ENCODE data around the gene UXT. TPM values are rescaled to one million over a fixed set of nuclear protein-coding genes. Genes with fewer than 3 reads are reported as not detected.

The UXT gene
- total and polyA plus RNA-seq, 2 of the 13 experiments (the other 11 are each of a cell fraction or from before 2014, with no cell fraction given), result 107 to 123 TPM

GRCh38 chrX:47619486-47620302, 39.3 kb downstream of the UXT start, which contains the start of gene SYN1 (continued):
- TF ChIP-seq KLF15 (CRISPR knock-in tag; IDR thresholded peaks at IDR 0.05; ENCODE audit: borderline replicate concordance) (no peak), GLI4 (CRISPR knock-in tag; IDR thresholded peaks at IDR 0.05; ENCODE audit: borderline replicate concordance) (peak; percentile 55; the same call in 1 of the 2 replicates), PAWR (CRISPR knock-in tag; IDR thresholded peaks at IDR 0.05; ENCODE audit: borderline replicate concordance) (no peak), TCF7 (IDR thresholded peaks at IDR 0.05; ENCODE audit: low read depth) (no peak), ZNF639 (CRISPR knock-in tag; conservative IDR thresholded peaks at IDR 0.05) (no peak), ZNF335 (CRISPR knock-in tag; IDR thresholded peaks at IDR 0.05) (no peak), NFKB2 (CRISPR knock-in tag; IDR thresholded peaks at IDR 0.05; ENCODE audit: borderline replicate concordance) (peak; percentile 82), ZNF564 (CRISPR knock-in tag; IDR thresholded peaks at IDR 0.05) (no peak), STAT5B (CRISPR knock-in tag; IDR thresholded peaks at IDR 0.05) (no peak), ZNF281 (CRISPR knock-in tag; IDR thresholded peaks at IDR 0.05; ENCODE audit: borderline replicate concordance) (peak; percentile 81), POGK (CRISPR knock-in tag; conservative IDR thresholded peaks at IDR 0.05) (peak; percentile 58; the same call in 1 of the 2 replicates), ERF (CRISPR knock-in tag; IDR thresholded peaks at IDR 0.05) (peak; percentile 73), RARG (CRISPR knock-in tag; IDR thresholded peaks at IDR 0.05; ENCODE audit: low read depth) (no peak), KLF6 (CRISPR knock-in tag; IDR thresholded peaks at IDR 0.05) (0 out of 2 replicates have a peak, but pooled peaks have one; percentile 70), TCF7L2 (IDR thresholded peaks at IDR 0.05; ENCODE audit: low read depth, low read length) (no peak), ZFYVE20 (CRISPR knock-in tag; IDR thresholded peaks at IDR 0.05; ENCODE audit: borderline replicate concordance, low read depth) (no peak), ZNF629 (CRISPR knock-in tag; conservative IDR thresholded peaks at IDR 0.05) (peak; percentile 72), ZNF557 (CRISPR knock-in tag; IDR thresholded peaks at IDR 0.05) (0 out of 2 replicates have a peak, but pooled peaks have one; percentile 37), ZNF577 (CRISPR knock-in tag; IDR thresholded peaks at IDR 0.05; ENCODE audit: borderline replicate concordance, low read depth) (no peak), EEA1 (CRISPR knock-in tag; IDR thresholded peaks at IDR 0.05; ENCODE audit: borderline replicate concordance) (0 out of 2 replicates have a peak, but pooled peaks have one; percentile 40), ZNF777 (CRISPR knock-in tag; IDR thresholded peaks at IDR 0.05) (no peak), PHF20 (CRISPR knock-in tag; IDR thresholded peaks at IDR 0.05) (no peak), ZC3H13 (CRISPR knock-in tag; IDR thresholded peaks at IDR 0.05) (no peak)
